GM18951 (cell line): ENCODE data around the gene CCDC6.
A peak's percentile ranks its signal among the peaks of the same experiment; 100 is the strongest.

Source experiments
- POLR2A ChIP-seq: IDR thresholded peaks from 4 replicates; pipeline ENCODE4 v1.6.1; 2011; ENCODE audit warnings: mild to moderate bottlenecking; ENCODE audit not compliant: insufficient read length, insufficient read depth; ENCODE audit errors: extremely low read depth
- in situ Hi-C: fragments of 300-500 bp; cut with MboI; formaldehyde crosslinking; loops from one replicate; pipeline ENCODE4 v1.12.0; 2022; ENCODE audit warnings: low sequenced_read_pairs, mixed read lengths, inconsistent platforms; ENCODE audit not compliant: unreplicated experiment

CCDC6 gene

DNA sequence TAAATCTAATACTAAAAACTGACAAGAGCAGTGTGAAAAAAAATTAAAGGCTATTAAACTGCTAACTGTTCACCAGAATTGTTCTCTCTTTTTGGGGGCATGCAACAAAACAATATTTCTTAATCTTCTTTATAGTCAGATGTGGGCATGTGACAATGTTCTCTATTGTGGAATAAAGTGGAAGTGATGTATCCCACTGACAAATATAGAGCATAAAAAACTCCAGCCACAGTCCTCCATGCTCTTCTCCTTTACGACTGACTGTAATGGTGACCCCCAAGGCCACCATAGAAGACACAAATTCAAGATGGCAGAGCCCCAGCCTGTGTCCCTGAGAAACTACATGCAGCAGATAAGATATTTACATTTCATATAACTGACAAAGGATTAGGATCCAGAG lies 11.6 kb upstream of the CCDC6 start:
- TF ChIP-seq POLR2A: no peak
- in situ Hi-C loops: no loop called here

DNA sequence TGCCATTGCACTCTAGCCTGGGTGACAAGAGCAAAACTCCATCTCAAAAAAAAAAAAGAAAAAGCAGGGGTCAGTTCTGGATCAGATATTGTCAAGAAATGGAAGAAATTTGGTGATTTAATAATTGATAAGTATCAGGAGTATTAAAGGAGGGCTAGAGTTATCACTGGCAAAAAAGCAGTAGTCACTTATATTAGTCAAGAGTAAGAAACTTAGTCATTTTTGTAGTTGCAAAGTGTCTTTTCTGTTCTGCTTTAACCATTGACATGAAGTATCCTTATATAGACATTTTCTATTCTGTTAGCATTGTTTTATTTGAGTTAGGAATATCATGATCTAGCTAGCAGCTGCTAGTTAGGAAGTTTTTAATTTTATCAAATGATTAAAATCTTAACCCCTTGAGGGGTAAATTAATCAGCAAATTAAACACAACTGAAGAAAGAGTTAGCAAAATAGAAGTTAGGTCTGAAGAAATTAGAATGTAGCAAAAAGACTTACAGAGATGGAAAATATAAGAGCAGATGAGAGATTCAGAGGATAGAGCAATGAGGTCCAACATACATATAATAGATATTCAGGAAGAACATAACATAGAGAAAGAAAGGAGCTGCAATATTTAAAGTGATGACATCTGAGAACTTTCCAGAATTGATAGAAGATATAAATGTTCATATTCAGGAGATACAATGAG lies 7.3 kb upstream of the CCDC6 start:
- no peak for TF ChIP-seq POLR2A
- in situ Hi-C loops: no loop called here

DNA sequence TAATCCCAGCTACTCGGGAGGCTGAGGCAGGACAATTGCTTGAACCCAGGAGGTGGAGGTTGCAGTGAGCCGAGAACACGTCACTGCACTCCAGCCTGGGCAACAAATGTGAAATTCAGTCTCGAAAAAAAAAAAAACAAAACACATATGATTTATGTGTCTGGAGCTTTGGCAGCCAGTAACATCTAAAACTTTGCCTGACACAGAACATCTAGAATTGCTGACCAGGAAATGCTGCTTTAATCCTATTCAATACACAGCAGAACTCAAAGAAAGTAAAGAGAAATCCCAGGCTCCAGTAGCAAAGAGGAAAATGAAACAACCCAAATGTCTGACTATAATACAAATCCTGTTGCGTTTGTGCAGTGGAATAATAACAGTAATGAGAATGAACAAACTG lies 4.5 kb upstream of the CCDC6 start:
- in situ Hi-C loops: no loop called here
- no peak for TF ChIP-seq POLR2A

DNA sequence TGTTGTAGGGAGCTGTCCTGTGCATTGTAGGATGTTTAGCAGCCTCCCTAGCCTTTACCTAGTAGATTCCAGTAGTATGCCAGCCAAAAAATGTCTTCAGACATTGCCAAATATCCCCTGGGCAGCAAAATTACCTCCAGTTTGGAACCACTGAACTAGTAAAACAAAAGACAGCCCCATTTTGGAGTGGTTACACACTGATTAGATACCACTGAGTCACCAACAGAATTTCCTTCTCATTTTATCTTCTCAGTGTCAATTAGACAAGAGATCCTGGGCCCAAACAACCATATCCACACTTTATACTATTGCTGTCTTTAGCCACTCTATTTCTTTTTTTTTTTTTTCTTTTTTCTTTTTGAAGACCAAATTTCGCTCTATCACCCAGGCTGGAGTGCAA lies 3.5 kb upstream of the CCDC6 start:
- TF ChIP-seq POLR2A: no peak
- in situ Hi-C loops: no loop called here

DNA sequence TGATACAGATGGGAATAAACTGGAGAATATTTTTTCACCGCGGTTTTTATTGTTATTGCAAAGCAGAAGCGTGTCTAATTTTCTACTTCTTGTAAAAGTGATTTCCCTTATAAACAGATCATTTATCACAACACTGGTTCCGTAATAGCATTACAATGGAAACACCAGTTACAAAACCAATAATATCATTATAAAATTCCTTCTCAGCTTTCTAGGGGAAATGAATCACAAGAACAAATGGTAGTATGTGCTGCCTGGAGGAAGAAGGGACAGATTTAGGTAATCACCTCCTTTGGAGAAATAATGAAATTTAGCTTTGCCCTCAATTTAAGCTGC lies 2.4 kb upstream of the CCDC6 start:
- in situ Hi-C loops: no loop called here
- TF ChIP-seq POLR2A: no peak

DNA sequence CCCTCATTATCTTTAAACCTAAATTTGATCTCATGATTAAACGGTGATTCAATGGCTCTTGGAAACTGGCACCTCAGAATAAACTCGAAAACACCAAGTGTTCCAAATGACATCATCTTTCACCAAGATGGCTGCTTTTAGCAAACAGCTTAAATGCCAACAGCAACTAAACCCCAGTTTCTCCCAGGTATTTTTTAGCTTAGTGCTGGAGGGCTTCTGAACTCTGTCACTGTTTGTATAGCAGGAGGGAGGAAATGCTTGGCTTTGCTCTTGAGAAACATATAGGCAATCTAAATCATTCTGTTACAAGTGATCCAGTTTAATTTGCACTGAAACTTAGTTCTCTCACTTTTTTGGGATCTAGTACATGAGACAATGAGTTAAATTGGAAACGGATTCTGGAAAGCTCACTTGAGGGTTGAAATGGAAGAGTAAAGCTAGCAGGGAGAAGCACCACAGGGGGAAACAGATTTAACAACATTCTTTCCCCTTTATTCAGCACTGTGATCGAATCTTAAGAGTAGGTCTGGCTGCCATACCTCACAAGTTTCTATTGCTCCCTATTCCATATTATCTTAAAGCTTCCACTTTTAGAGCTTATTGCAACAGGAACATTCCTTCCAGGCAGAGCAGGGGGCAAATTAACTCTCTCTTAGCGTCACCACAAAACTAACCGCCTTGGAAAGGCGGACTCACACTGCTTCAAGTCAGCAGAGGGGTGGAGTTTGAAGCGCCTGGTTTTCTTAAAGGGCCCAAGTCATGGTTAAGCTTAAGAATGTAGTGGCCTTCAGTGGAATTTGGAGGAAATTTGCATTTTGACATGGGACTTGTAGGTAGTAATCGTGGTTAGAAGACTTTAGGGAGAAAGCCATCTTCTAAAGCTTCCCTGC lies 1.8 kb upstream of the CCDC6 start:
- in situ Hi-C loops: no loop called here
- TF ChIP-seq POLR2A: peak; percentile 36

DNA sequence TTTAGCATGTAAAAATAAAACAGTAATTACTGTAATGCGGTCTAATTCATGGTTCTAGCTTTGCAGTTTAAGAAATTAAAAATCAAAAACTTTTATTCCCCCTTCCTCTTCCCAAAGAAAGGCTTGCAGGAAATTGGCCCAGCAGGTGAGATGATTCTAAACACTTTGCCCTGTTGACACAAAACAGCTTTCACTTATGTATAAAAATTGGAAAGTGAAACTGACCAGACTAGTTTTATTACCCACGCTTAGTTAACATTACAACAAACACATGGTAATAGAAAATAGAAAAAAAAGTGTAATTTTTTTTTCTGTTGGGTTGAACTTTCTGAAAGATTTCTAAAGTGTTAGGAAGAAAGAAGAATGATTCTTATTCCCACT lies 1.2 kb upstream of the CCDC6 start:
- TF ChIP-seq POLR2A: no peak
- in situ Hi-C loops: no loop called here

DNA sequence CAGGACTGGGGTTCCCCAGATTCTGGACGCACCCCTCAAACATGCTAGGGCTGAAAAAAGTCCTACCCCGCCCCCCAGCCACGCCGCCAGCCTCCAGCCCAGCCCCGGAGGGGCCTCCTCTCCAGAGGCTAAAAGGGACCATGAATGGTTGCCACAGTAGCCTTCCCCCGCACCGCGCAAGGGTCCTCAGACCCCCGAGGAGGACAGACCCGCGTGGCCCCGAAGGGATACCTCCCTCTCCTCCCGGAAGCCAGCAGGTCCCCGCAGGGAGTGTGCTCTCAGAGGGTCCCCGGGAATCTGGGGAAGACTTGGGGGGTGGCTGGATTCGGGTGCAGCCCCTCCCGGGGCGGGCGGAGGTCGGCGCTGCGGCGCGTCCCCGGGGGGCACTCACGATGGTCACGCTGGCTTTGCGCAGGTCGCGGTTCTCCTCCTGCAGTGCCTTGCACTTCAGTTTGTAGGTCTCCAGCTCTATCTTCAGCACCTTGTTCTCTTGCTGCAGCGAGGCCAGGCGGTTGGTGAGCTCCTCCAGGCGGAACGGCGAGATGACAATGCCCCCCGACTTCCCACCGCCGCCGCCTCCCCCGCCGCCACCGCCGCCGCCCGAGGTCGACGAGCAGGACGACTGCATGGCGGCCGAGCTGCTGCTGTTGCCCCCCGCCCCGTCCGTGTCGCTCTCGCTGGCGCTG lies 482 bp downstream of the CCDC6 start:
- in situ Hi-C loops: no loop called here
- no peak for TF ChIP-seq POLR2A

GRCh38 chr10:59905066-59905730 lies 1.2 kb downstream of the CCDC6 start:
- in situ Hi-C loops: no loop called here
- peak; percentile 25 for TF ChIP-seq POLR2A

DNA sequence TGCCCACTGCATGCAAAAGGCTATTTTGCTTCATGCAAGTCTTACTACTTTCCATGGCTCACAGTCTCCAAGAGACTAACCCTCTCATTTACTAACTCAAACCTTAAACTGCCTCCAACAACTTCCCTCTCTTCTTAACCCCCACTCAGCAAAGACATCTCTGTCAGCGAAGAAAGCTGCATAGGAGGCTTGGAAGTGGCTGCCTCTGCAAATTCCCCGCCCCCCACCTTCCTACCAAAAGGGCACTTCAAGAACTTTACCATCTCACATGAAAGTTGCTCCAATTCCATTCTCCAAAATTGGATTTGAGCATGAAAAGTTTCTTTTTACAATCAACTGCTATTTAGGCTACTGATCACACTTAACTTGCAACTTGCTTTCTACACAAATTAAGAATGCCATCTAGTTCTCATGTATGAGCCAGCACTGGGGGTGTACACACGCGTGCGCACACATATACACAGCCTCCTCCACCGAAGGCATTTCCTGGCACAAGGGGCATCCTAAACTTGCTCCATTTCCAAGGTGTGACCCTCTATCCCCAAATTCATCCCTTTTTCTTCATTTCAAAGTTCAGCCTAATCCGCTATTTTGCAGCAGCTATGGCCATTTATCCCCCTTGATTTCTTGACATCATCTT lies 1.8 kb downstream of the CCDC6 start:
- in situ Hi-C loops: no loop called here

DNA sequence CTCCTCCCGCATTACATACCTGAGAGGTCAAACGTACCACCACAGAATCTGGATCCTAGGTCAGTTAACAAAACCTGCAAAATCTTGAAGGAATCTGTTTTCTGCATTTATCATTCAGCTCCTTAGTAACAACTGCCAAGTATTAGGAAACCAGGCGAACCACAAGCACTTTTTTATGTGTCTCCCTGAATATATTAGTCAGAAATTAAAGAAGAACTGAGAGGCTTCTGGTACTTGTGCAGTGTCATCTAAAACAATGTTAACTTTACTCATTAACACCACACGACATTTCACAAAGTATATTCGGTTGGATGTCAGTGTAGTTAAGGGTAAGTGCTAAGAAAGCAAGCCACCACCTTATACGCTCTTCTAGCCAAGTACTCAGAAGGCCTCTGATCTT lies 2.5 kb downstream of the CCDC6 start:
- no peak for TF ChIP-seq POLR2A
- in situ Hi-C loops: no loop called here

More for the DNA sequence above, 1.8 kb downstream of the CCDC6 start:
- TF ChIP-seq POLR2A: no peak

DNA sequence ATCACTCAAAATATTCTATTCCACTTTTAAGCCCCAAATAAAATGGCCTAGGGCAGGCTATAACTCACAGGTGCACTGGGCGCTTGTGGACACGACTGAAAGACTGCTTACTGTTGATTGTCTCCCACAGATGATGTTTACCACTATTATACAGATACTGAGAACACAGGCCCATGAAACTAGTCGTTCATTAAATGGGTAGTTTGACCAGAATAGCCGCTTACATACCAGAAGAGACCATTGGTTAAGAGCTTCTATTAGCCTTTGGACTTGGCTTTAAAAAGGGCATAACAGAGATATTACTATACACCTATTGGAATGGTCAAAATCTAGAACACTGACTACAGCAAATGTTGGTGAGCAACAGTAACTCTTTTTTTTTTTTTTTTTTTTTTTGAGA lies 4.3 kb downstream of the CCDC6 start:
- TF ChIP-seq POLR2A: no peak
- in situ Hi-C loops: no loop called here

- no peak for TF ChIP-seq POLR2A
- in situ Hi-C loops: no loop called here
Measured at GRCh38 chr10:59901470-59901869, 4.9 kb downstream of the CCDC6 start.
